ENCODE results near the gene SLC4A11.
"Not testable (repeated sequence)": the region's sequence is repeated elsewhere in the genome, so short reads cannot be mapped to it uniquely, and the experiment has no call there.

SLC4A11 gene

DNA sequence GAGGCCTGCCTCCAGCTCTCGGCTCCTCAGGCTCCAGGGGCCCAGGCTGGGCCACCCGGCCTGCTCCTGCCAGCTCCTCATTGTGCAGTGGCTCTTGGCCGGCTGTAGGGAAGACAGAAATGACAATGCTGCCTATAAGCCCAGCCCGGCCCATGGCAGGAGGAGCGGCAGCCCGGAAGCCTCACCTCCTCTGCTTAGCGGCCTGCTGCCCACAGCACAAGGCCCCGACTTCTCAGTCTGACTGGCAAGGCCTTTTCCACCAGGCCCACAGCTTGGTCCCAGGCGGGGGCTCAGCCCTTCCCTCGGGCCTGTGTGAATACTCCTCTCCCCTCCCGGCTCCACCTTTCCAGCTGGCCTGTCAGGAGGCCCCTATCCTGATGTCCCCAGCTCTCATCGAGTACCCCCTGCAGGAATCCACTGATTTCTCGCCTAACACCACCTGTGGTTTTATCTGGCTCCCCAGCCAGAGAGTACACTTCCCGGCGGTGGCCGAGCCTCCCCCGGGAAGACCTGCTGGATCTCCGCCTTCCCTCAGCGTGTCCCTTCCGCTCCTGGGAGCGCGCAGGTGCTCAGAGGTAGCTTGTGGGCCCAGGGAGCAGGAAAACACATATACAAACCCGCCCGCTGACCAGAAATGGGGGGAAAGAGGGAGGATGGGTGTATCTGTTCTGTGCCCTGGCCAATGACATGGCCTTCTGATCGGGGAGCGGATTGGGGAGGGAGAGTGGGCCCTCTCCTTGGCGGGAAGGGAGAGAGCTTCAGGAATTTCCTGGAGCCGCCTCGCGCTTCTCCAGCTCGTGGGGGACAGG, 35.5 kb downstream of the SLC4A11 start:
- DNase-seq (ENCODE audit: low read depth in 2 of 2): no peak

DNA sequence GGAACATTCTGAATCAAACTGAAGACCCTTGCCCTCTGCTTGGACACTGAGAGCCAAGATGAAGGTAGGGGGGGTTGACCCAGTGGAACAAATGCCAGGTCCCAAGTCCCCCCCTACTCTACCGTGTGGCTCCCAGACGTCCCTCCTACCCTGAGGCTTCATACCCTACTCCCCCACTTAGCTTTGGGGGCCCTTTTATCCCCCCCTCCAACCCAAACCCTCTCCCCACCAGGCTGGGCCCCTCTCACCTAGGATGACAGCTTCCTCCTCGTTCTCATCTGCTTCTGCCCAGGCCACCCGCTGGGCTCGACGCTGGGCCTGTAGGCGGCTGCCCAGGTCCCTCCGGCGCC, 36.0 kb downstream of the SLC4A11 start:
- no peak for DNase-seq (ENCODE audit: low read depth in 2 of 2)

DNA sequence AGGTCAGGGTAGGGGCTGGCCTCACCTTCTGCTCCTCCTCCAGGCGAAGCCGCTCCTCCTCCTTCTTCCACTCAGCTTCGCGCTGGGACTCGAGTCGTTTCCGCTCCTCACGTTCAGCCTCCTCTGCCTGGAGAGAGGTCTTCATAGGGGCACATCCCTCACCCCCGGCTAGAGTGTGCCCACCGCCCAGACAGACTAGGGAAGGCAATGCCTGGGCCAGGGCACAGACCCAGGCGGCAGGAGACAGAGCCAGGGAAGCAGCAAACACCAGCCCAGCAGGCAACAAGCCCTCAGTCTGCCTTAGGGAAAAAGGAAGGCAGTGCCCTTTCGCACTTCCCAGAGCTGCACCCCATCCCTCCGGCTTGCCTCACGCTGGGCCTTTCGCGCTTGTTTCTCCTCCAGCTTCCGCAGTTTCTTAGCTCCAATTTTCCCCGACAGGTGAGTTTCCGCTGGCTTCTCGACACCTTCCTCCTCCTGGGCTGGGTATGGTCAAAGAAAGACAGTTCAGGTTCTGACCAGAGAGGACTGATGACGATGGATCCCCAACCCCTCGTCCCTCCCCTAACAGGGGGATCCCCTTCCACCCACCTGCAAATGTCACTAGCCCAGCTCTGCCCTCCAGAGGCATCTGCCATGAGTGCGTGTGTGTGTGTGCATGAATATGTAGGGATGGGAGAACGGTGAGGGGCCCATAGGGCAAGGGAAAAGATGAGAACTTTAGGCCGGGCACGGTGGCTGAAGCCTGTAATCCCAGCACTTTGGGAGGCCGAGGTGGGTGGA, 38.8 kb downstream of the SLC4A11 start:
- DNase-seq (ENCODE audit: low read depth in 2 of 2): no peak

DNA sequence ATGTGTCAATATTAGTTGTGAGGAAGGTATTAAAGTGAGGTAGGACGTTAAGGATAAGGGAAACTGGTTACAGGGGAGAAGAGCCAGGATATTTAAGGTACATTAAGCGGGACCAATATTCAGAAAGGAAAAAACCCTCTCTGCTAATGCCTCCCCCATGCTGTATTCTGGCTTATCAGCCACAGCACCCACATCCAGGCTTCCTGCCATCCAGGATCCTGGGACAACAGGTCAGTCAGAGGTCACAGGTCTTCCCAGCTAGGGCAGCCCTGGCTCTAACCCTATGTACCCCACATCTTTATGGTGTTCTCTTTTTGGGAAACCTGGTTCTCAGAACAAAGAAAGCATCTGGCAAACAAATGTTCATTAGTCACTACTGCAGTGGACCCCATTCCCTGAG, 39.8 kb downstream of the SLC4A11 start:
- no peak for DNase-seq (ENCODE audit: low read depth in 2 of 2)

DNA sequence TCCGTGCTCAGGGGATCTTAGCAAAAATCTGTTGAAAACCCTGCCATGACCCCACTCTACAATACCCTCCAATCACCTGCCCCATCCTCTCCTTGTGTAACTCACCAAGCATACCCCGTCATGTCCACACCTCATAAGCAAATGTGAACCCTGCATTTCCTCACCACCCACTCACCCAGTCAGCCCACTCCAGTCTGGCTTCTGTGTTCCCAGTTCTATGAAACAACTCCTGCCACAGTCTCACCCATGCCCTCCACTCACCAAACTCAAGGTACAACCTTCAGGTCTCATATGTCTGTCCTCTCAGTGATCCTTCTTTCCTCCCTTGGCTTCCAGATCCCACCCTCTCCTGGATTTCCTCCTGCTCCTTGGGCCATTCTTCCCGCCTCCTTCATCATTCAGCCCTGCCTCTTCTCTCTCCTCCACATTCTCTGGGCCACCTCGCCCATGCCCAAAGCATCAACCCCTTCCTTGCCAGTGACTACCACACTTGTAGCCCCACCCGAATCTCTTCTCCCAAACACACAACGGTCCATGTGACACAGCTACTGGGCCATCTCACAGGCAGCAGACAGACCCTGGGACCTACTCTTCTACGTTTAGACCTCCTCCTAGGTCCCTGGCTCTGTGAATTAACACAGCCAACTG, 43.3 kb downstream of the SLC4A11 start:
- DNase-seq (ENCODE audit: low read depth in 2 of 2): no peak

DNA sequence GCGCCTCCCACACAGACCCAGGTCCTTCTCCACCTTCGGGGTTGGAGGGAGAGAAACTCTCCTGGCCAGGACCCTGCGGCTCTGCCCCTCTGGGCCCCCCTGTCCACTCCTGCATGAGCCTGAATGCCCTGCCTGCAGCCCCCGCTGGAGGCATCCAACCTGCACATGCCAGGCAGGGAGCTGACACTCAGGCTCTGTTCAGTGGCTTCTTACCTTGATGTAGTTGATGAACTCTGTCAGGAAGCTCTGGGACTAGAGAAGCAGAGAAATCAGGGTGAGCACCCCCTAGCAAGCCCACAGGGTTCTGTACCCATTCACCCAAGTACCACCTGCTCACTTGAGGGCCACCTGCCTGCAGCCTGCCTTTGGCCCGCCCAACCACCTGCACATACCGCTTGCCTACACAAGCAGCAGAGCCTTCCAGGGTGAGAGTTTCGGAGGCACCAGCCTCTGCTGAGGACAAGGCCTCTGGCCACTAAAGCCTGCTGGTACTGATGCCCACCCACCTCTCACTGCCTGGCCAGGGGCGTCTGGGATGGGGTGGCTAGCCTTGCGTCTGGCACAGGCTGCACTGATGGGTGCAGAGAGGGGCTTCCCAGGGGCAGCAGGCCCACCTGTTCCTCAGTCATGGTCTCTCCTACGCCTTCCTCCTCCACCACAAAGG, 44.2 kb downstream of the SLC4A11 start:
- no peak for DNase-seq (ENCODE audit: low read depth in 2 of 2)

DNA sequence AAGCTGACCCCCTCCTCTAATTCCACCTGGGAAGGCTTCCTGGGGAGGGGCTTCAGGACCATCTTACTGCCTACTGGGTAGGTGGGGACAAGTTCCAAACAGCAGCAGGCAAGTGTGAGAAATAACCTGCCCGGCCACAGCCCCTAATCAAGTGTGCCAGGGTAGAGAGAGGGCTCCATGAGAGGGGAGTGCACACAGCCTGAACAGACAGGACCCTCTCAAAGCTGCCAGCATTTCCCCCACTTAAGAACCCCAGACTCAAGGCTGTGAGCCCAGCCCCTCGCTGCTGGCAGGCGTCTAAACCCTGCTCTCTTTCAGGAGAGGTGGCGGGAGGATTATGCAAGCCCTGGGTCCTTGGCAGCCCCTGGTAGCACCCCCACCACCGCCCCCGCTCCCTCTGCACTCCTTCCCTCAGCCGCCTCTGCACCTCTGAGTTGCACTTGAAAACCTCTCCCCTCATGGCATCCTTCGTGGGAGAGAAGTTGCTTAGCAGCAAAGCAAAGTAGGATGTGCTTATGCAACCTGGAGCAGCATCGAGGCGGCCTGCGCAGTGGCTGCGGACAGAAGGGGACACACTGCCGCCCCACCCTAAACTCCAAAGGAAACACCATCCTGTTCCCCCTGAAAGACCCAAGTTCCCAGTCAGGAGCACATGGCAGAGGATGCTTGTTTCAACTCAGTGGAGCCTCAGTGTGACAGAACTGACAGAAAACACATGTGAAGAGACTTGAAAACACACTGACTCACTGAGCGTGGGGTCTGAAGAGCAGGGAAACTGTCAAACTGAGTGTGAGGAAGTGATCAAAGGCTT, 45.0 kb downstream of the SLC4A11 start:
- DNase-seq (ENCODE audit: low read depth in 2 of 2): no peak

DNA sequence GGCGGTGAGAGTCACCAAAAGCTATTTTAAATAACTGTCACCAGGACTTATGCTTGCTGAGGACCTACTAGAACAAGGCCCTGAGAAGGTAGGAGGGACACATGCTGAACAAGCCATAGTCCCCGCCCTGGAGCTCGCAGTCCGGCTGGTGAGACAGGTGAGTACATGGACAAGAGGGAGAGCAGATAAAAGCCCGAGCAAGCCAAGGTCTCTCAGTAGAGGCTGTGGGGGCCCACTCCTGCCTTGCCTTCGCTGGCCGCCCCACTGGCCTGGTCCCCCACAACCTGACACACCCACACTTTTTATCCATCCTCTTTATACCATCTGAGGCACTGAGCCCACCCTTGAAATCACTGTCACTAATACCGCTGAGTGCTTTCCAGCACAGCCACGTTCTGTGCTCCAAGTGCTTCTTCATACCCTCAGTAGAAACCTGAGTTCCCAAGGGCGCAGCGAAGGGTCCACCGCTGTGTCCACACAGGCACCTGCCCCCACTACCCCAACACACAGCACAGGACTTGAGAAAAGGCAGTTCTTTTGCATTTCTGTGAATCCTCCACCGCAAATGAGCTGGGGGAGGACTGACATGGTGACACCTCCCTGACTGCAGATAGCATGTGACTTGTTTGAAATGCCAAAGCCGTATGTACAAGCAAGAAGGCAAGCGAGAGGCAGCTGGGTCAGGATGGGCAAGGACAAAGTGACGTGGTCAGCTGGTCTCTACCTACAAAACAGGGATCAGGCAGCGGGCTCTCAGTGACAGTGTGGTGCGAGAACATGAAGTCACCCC, 46.6 kb downstream of the SLC4A11 start:
- no peak for DNase-seq (ENCODE audit: low read depth in 2 of 2)

DNA sequence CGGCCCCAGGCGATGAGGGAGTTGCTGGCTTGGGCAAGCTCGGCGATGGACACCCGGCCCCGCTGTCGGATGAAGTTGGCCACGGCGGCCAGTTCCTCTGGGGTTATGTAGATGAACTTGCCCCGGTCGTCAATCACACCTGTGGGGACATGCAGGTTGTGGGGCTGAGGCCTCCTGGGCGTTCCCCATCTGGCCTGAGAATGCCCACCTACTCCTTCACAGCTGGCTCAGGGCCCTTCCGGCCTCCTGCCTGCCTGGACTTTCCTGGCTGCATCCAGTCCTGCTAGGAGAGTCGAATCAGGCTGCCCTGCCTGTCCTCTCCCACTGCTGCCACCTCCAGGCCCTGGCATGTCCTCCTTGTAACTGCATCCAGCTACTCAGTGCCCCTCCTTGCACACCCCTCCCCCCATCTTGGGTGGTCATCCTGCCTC, 48.3 kb downstream of the SLC4A11 start:
- no peak for DNase-seq (ENCODE audit: low read depth in 2 of 2)

DNA sequence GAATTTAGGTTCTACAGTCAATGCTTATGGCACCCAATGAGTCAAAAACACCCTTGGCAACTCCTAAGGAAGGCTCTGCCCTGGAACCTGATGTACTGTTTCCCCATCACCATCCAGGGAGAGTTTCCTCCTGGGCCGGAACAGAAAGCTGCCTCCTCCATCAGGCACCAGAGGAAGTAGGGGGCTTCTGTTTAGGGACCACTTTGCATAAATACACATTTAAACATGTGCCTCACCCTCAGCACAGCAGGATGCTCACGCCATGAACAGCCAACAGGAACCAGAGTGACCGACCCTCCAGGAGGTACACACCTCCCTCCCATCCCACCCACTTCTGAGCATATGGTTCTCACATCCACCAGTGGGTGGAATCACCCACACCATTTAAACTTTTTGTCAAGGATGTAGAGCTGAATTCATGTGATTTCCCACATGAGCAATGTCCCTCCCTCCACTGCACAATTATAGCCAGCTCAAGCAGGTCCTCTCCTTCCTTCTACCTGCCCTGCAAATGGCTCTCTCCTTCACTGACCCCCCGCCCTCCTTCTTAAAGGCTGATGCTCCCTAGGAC, 49.3 kb downstream of the SLC4A11 start:
- no peak for DNase-seq (ENCODE audit: low read depth in 2 of 2)

DNA sequence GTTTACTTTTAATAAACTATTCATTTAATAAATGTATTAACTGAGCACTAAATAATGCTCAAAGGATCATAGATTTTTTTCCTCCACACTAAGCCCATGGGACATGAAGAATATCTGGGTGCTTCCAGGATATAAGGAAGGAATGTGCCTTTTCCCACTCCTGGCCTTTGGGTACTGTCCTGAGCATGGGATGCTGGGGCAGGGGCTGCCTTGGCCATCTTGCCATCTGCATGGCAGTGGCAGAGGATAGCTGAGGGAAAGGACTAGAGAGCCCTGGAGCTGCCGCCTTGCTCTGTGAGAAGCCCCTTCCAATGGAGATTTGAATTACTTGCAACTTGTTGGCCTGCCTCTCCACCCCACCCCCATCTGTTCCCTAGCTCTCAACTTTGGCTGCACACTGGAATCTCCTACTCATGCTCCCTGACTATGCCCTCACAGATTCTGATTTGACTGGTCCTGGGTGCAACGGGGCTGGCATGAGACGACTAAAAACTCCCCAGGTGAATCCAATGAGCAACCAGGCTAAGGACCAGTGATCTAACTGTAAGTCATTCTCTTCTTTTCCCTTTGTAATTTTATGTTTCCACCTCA, 50.1 kb downstream of the SLC4A11 start:
- DNase-seq (ENCODE audit: low read depth in 2 of 2): no peak

DNA sequence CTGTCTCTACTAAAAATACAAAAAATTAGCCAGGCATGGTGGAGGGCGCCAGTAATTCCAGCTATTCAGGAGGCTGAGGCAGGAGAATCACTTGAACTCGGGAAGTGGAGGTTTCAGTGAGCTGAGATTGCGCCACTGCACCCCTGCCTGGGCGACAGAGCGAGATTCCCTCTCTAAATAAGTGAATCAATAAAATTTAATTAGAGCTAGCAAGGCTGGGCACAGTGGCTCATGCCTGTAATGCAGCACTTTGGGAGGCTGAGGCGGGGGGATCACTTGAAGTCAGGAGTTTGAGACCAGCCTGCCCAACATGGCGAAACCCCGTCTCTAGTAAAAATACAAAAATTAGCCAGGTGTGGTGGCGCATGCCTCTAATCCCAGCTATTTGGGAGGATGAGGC, 51.1 kb downstream of the SLC4A11 start:
- not testable (repeated sequence) for DNase-seq (ENCODE audit: low read depth in 2 of 2)

DNA sequence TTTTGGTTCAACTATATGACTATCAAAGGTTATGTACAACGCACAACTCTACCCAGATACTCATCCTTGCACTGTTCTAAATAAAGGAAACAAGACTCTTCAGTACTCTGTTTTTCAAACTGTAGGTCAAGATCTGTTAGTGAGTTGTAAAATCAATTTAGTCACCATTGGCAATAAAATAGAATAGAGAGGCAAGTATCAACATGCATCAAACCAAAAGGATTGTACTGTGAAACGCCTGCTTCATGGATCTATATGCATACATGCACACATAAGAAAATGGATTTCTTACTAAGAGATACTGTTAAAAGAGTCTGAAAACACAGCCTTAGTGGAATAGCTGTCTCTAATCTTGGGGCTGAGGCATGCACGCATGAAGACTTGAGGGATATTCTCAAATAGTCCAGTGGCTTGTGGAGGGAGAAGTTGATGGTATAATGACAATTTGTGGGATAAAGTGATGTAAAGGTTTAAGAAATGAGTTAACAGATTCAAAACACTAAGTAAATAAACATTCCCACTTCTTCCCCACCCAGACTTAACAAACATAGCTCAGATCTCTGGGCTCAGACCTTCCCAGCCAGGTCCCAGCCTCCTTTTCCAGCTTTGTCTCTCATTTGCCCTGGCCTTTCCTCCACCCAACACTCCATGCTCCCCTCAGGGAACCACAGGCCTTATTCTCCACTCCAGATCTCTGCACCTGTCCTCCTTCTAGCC, 54.9 kb downstream of the SLC4A11 start:
- no peak for DNase-seq (ENCODE audit: low read depth in 2 of 2)

DNA sequence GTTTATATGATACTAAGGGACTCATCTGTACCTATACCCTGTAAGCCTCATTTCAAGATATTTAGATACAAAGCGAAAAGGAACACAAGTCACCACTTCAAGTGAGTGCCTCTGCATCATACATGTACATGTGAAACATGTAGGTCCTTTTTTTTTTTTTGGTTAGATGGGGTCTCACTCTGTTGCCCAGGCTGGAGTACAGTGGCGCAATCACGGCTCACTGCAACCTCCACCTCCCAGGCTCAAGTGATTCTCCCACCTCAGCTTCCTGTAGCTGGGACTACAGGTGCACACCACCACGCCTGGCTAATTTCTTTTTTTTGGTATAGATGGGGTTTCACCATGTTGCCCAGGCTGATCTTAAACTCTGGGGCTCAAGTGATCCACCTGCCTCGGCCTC, 56.6 kb downstream of the SLC4A11 start:
- DNase-seq (ENCODE audit: low read depth in 2 of 2): not testable (repeated sequence)

DNA sequence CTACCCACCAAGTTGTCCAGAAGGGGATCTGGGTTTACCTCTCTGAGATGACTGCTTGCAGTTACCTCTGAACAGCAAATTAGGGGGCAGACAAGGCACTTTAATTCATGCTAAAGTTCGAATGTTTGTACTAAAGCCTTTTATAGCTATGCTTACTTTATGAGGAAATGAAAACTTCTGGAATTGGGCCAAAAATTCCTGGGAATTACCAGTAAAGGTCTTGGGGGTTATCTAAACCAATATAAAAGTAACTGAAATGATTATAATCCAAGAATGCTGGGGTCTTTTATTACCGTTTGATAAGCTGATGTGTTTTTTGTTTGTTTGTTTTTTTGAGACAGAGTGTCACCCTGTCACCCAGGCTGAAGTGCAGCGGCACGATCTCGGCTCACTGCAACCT, 57.7 kb downstream of the SLC4A11 start:
- DNase-seq (ENCODE audit: low read depth in 2 of 2): no peak

DNA sequence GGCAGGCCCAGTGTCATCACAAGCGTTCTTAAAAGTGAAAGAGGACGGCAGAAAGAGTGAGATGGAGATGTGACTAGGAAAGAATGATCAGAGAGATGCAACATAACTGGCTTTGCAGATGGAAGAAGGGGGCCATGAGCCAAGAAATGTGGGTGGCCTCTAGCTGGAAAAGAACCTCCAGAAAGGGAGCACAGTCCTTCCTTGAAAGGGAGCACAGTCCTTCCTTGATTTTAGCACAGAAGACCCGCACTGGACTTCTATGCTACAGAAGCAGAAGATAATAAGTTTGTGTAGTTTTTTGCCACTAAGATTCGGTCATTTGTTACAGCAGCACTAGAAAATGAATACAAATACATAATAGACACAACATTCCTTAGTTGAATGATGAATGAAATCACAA, 58.7 kb downstream of the SLC4A11 start:
- no peak for DNase-seq (ENCODE audit: low read depth in 2 of 2)

DNA sequence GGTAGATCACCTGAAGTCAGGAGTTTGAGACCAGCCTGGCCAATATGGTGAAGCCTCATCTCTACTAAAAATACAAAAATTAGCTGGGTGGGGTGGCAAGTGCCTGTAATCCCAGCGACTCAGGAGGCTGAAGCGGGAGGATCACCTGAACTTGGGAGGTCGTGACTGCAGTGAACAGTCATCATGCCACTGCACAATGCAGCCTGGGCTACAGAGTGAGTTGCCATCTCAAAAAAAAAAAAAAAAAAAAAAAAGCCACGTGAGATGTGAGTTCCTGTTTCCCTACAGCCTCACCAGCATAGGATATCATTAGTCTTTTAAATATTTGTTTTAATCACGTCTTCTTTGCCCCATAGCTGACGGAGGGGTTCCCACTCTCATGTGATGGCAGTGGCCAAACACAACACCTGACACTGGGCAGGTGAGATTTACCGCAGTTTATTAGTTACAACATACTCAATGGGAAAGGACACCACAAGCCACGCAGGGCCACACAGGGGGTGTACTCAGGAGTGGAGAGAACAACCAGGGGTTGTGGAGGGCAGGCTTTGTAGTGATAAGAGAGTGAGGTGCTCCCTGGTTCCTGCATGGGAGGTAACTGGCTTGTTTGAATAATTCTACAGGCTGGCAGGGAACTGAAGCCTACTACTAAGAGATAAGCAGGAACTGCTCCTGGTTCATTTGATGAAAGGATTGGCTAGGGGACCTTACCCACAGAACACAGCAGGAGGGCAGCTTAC, 61.1 kb downstream of the SLC4A11 start:
- no peak for DNase-seq (ENCODE audit: low read depth in 2 of 2)
